IMR-90 (cell line): Measurements from ENCODE around the gene MIA2. TPM values are rescaled to one million over a fixed set of nuclear protein-coding genes. Genes with fewer than 3 reads are reported as not detected.

Experiments
- ATAC-seq: fragments of 200-7000 bp; cut with Tn5 transposase; 2 replicates; pipeline ENCODE4 v1.9.1; 2020; ENCODE audit warnings: low read depth, mild to moderate bottlenecking, moderate library complexity
- BruUV-seq: library from RNA; stranded (reverse); fragments of 400-500 nt; replicated peaks from 2 replicates; lab custom pipeline; 2021; lab: Mats Ljungman, UMichigan
- CTCF ChIA-PET: fragments of 300-600 bp; formaldehyde crosslinking; extraction: SDS; loops from one replicate; lab custom pipeline; 2021; ENCODE audit warnings: antibody characterized with exemption; lab: Yijun Ruan, JAX
- POLR2A ChIA-PET: fragments of 300-600 bp; sonication (Branson Sonifier 250); formaldehyde crosslinking; loops from one replicate; lab custom pipeline; 2022; ENCODE audit warnings: antibody characterized with exemption; ENCODE audit not compliant: unreplicated experiment; lab: Charles Lee
- DNase-seq: peaks from one replicate; pipeline ENCODE4 v3.0.0; 2013
- H2AFZ ChIP-seq: replicated peaks from 2 replicates; pipeline ENCODE3; 2013; ENCODE audit warnings: low read length, mild to moderate bottlenecking; ENCODE audit not compliant: poor library complexity
- H2AK5ac ChIP-seq: 2 replicates; pipeline ENCODE4 v1.6.1; 2013; ENCODE audit warnings: low read depth, low read length, inconsistent platforms
- H2AK9ac ChIP-seq: replicated peaks from 2 replicates; pipeline ENCODE3; 2013; ENCODE audit warnings: mild to moderate bottlenecking, low read depth, low read length, moderate library complexity; ENCODE audit not compliant: poor library complexity
- H2BK120ac ChIP-seq: 2 replicates; pipeline ENCODE4 v1.6.1; 2013; ENCODE audit warnings: low read depth, low read length, inconsistent platforms
- H2BK15ac ChIP-seq: 3 replicates; pipeline ENCODE4 v1.6.1; 2013; ENCODE audit warnings: low read depth, low read length, inconsistent platforms
- H2BK20ac ChIP-seq: 2 replicates; pipeline ENCODE4 v1.6.1; 2013; ENCODE audit warnings: low read depth, mild to moderate bottlenecking, inconsistent platforms, low read length, moderate library complexity
- H2BK5ac ChIP-seq: 2 replicates; pipeline ENCODE4 v1.6.1; 2013; ENCODE audit warnings: mild to moderate bottlenecking, low read depth, low read length, inconsistent platforms; ENCODE audit not compliant: poor library complexity, severe bottlenecking
- H3K14ac ChIP-seq: replicated peaks from 2 replicates; pipeline ENCODE4 v1.6.1; 2013; ENCODE audit warnings: low read depth, low read length, inconsistent platforms
- H3K18ac ChIP-seq: 2 replicates; pipeline ENCODE4 v1.6.1; 2013; ENCODE audit warnings: low read depth, low read length, control low read depth
- H3K23ac ChIP-seq: 2 replicates; pipeline ENCODE4 v1.6.1; 2013; ENCODE audit warnings: low read depth, low read length, inconsistent platforms
- H3K27ac ChIP-seq: 2 replicates; pipeline ENCODE4 v1.5.1; 2013; ENCODE audit warnings: mild to moderate bottlenecking, control low read depth, low read length; ENCODE audit not compliant: insufficient read depth
- H3K27me3 ChIP-seq: 2 replicates; pipeline ENCODE4 v1.6.1; 2013; ENCODE audit warnings: low read length; ENCODE audit not compliant: control insufficient read depth, insufficient read depth
- H3K36me3 ChIP-seq: 2 replicates; pipeline ENCODE4 v1.6.1; 2013; ENCODE audit warnings: low read length, mixed read lengths; ENCODE audit not compliant: control insufficient read depth, insufficient read depth
- H3K4ac ChIP-seq: 2 replicates; pipeline ENCODE4 v1.6.1; 2013; ENCODE audit warnings: low read depth, low read length, inconsistent platforms
- H3K4me1 ChIP-seq: 2 replicates; pipeline ENCODE4 v1.6.1; 2013; ENCODE audit warnings: low read length, mixed read lengths; ENCODE audit not compliant: control insufficient read depth, insufficient read depth
- H3K4me2 ChIP-seq: 2 replicates; pipeline ENCODE4 v1.6.1; 2013; ENCODE audit warnings: low read depth, mild to moderate bottlenecking, control low read depth, low read length, moderate library complexity
- H3K4me3 ChIP-seq: 2 replicates; pipeline ENCODE4 v1.5.1; 2013; ENCODE audit warnings: low read depth, mild to moderate bottlenecking, control low read depth, low read length, moderate library complexity; ENCODE audit not compliant: insufficient read depth
- H3K56ac ChIP-seq: 2 replicates; pipeline ENCODE4 v1.6.1; 2013; ENCODE audit warnings: low read length, inconsistent platforms; ENCODE audit not compliant: insufficient read depth; ENCODE audit errors: extremely low read depth
- H3K79me1 ChIP-seq, 2 experiments: 2 replicates each; pipeline ENCODE4 v1.6.1; 2013; ENCODE audit warnings: low read length in 2 of 2, inconsistent platforms in 1 of 2, low read depth in 1 of 2
- H3K9ac ChIP-seq: 2 replicates; pipeline ENCODE4 v1.6.1; 2013; ENCODE audit warnings: low read depth, low read length, control low read depth
- H3K9me1 ChIP-seq: 2 replicates; pipeline ENCODE4 v1.6.1; 2013; ENCODE audit warnings: low read length, inconsistent platforms; ENCODE audit not compliant: insufficient read depth
- H3K9me3 ChIP-seq: 2 replicates; pipeline ENCODE4 v1.6.1; 2013; ENCODE audit warnings: low read length; ENCODE audit not compliant: control insufficient read depth, insufficient read depth
- H4K20me1 ChIP-seq: 2 replicates; pipeline ENCODE4 v1.6.1; 2013; ENCODE audit warnings: low read length, inconsistent platforms; ENCODE audit not compliant: insufficient read depth
- H4K5ac ChIP-seq: 2 replicates; pipeline ENCODE4 v1.6.1; 2013; ENCODE audit warnings: mild to moderate bottlenecking, low read depth, low read length, control low read depth
- H4K8ac ChIP-seq, 2 experiments: 2 replicates each; pipeline ENCODE4 v1.6.1; 2013; ENCODE audit warnings: low read depth in 2 of 2, low read length in 2 of 2, control low read depth in 1 of 2, inconsistent platforms in 1 of 2
- H4K91ac ChIP-seq: 2 replicates; pipeline ENCODE4 v1.6.1; 2013; ENCODE audit warnings: low read depth, low read length, inconsistent platforms; ENCODE audit not compliant: insufficient read depth
- CEBPB ChIP-seq: IDR thresholded peaks from 2 replicates; pipeline ENCODE4 v1.6.1; 2012; ENCODE audit warnings: low read depth, low read length, improper control_type of control experiment
- CHD1 ChIP-seq: IDR thresholded peaks from 2 replicates; pipeline ENCODE4 v1.6.1; 2012; ENCODE audit warnings: low read depth, low read length, improper control_type of control experiment
- FOS ChIP-seq: fragments of 150-350 bp; IDR thresholded peaks from 2 replicates; pipeline ENCODE4 v1.6.1; 2016; ENCODE audit warnings: low read depth, low read length
- NFE2L2 ChIP-seq: fragments of 150-350 bp; IDR thresholded peaks from 2 replicates; pipeline ENCODE4 v1.6.1; 2016; ENCODE audit warnings: low read depth, mild to moderate bottlenecking, low read length
- WGBS, 2 experiments: methylation state at CpG; one replicate each; pipeline versions ENCODE4 v1.1.5 to v1.1.7; 2013; ENCODE audit warnings: missing lambda C conversion rate in 2 of 2; ENCODE audit not compliant: insufficient read length in 1 of 2; ENCODE audit errors: extremely low coverage in 2 of 2; 5-methylcytosine and 5-hydroxymethylcytosine counted together
- dilution Hi-C: fragments of 300-500 bp; cut with HindIII; formaldehyde crosslinking; loops from one replicate; pipeline ENCODE4 v1.14.3; 2018; ENCODE audit warnings: low sequenced_read_pairs; ENCODE audit not compliant: unreplicated experiment
- in situ Hi-C: fragments of 300-500 bp; cut with MboI; formaldehyde crosslinking; loops from 3 replicates; pipeline ENCODE4 v1.14.3; 2019; ENCODE audit warnings: low sequenced_read_pairs, inconsistent platforms, mixed read lengths
- intact Hi-C: fragments of 100-400 bp; cut with micrococcal nuclease; formaldehyde crosslinking; loops from 2 replicates; pipeline ENCODE4 v1.10.0; 2022
- polyA plus RNA-seq, 3 experiments: library from polyadenylated mRNA; depleted of rRNA; stranded (reverse); fragments of >200 nt; gene quantifications; 2 replicates each; pipeline ENCODE4 v1.2.3, GENCODE V29; 2012; ENCODE audit warnings: low replicate concordance in 1 of 3
- total RNA-seq: library from RNA; depleted of rRNA; stranded (reverse); fragments of >200 nt; gene quantifications from 2 replicates; pipeline ENCODE4 v1.2.3, GENCODE V29; 2012

MIA2 gene
- total and polyA plus RNA-seq, 2 of the 4 experiments (the other 2 are of a cell fraction): 3.9 to 6.8 TPM

GRCh38 chr14:39406560-39406959, 172.8 kb downstream of the MIA2 start:
- Histone ChIP-seq H3K9ac (no peak overlapping the region), H2BK120ac (no peak overlapping the region), H3K27ac (no peak overlapping the region), H3K27me3 (no peaks in the 10 kb centered on the region), H3K4ac (no peak overlapping the region), H4K5ac (no peak overlapping the region), H3K23ac (no peak overlapping the region), H3K56ac (no peak overlapping the region), H2AK5ac (no peak overlapping the region), H2BK5ac (no peak overlapping the region), H2BK20ac (no peak overlapping the region), H3K4me1 (no peaks in the 10 kb centered on the region), H3K4me2 (no peak overlapping the region), H4K20me1 (no peaks in the 10 kb centered on the region), H4K8ac (no peak overlapping the region), H3K14ac (no peak overlapping the region), H3K9me3 (no peaks in the 10 kb centered on the region), H3K9me1 (0 out of 2 replicates have a peak, but pooled peaks cover under 1% of the 10 kb centered on the region), H3K4me3 (no peak overlapping the region), H3K36me3 (no peaks in the 10 kb centered on the region), H2BK15ac (no peak overlapping the region), H4K91ac (no peak overlapping the region), H2AFZ (no peak overlapping the region), H3K79me1 (peaks cover 10% of the 10 kb centered on the region in 2 experiments; a peak in 3 of 4 replicates), H2AK9ac (no peak overlapping the region), H3K18ac (no peak overlapping the region)
- in situ Hi-C loops (no loop called here), dilution Hi-C loops (no loop called here), intact Hi-C loops (no loop called here)
- WGBS, 2 experiments: no CpG with 5 or more reads among the region's 3 CpGs
- no peak for ATAC-seq
- DNase-seq: no peak
- ChIA-PET CTCF (no interaction called here), POLR2A (no interaction called here)
- no TSS peak for BruUV-seq
- TF ChIP-seq FOS: no peak
- TF ChIP-seq CHD1: no peak
- no peak for TF ChIP-seq CEBPB
- no peak for TF ChIP-seq NFE2L2
